ENCODE results near the gene EVL. TPM values are rescaled to one million over a fixed set of nuclear protein-coding genes. Genes with fewer than 3 reads are reported as not detected.

The EVL gene
- total and polyA plus RNA-seq, 8 donors: 23.0 to 68.4 (median 41.3) TPM

DNA sequence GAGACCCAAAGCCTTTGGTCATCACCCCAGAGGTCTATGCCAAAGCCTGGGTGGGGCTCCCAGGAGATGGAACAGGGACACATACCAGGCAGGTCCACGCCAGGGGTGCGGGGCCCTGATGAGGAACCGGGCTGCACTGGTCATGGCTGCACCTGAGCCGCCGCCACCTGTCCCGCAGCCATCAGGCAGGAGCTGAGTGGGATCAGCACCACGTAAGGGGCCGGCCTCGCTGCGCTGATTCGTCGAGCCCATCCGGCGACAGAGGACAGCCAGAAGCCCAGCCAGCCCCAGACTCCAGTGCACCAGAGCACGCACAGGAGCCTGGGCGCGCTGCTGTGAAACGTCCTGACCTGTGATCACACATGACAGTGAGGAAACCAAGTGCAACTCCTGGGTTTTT lies 78.3 kb downstream of the EVL start:
- ATAC-seq: no peak
- H3K9me3 ChIP-seq: no peaks in the 10 kb centered on the region
- H3K4me3 ChIP-seq: no peak overlapping the region
- no peak for DNase-seq
- H3K27ac ChIP-seq: peak overlapping the region in 2 of 4 donors; percentile 40 to 61
- peaks cover 8 to 14% (median 10%) of the 10 kb centered on the region in 3 donors for H3K4me1 ChIP-seq
- H3K27me3 ChIP-seq: no peaks in the 10 kb centered on the region
- H3K36me3 ChIP-seq: no peaks in the 10 kb centered on the region
- TF ChIP-seq, protein P1, sequence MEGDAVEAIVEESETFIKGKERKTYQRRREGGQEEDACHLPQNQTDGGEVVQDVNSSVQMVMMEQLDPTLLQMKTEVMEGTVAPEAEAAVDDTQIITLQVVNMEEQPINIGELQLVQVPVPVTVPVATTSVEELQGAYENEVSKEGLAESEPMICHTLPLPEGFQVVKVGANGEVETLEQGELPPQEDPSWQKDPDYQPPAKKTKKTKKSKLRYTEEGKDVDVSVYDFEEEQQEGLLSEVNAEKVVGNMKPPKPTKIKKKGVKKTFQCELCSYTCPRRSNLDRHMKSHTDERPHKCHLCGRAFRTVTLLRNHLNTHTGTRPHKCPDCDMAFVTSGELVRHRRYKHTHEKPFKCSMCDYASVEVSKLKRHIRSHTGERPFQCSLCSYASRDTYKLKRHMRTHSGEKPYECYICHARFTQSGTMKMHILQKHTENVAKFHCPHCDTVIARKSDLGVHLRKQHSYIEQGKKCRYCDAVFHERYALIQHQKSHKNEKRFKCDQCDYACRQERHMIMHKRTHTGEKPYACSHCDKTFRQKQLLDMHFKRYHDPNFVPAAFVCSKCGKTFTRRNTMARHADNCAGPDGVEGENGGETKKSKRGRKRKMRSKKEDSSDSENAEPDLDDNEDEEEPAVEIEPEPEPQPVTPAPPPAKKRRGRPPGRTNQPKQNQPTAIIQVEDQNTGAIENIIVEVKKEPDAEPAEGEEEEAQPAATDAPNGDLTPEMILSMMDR (IDR thresholded peaks at IDR 0.05): no peak
- intact Hi-C loops (cut with DNase I): no loop called here
- 96 to 97% methylated on average over 18 of the region's 18 CpGs for WGBS, 2 donors
- FAIRE-seq: no peak

DNA sequence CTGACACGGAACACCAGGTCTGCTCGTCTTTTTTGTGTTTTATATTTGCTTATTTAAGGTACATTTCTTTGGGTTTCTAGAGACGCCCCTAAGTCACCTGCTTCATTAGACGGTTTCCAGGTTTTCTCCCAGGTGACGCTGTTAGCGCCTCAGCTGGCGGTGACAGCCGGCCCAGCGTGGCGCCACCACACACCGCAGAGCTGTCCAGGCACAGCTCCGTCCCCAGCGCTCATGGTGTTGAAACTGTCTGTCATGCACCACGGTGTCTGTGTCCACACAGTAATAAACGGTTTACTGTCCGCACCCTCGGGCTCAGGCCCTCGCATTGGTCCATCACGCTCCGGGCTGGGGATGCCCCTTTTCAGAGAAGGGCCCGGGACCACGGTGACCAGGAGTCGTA lies 78.7 kb downstream of the EVL start:
- ATAC-seq (no peak), FAIRE-seq (no peak), DNase-seq (peak in 1 of 6 donors; percentile 57)
- H3K4me3 ChIP-seq: no peak overlapping the region
- intact Hi-C loops (cut with DNase I): no loop called here
- TF ChIP-seq, protein P1 (IDR thresholded peaks at IDR 0.05): no peak
- H3K27me3 ChIP-seq: no peaks in the 10 kb centered on the region
- H3K27ac ChIP-seq: no peak overlapping the region
- peaks cover 8 to 14% (median 10%) of the 10 kb centered on the region in 3 donors for H3K4me1 ChIP-seq
- no peaks in the 10 kb centered on the region for H3K36me3 ChIP-seq
- 93 to 95% methylated on average over 23 of the region's 23 CpGs for WGBS, 2 donors
- no peaks in the 10 kb centered on the region for H3K9me3 ChIP-seq

DNA sequence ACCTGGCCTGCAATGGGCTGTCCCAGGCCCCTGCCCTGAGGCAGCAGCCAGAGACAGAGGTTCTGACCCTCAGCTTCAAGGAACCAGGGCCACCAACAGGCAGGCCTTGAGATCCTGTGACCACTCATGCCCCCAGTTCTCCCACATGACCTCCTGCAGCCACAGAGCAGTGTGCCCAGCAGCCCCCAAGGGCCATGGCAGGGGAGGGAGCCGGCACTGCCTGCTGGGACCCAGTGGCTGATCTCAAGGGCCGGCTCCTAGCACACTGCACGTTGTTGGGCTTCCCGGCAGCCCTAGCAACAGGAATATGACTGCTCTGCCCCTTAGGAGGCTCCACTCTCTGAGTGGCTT lies 79.4 kb downstream of the EVL start:
- no peak overlapping the region for H3K27ac ChIP-seq

DNA sequence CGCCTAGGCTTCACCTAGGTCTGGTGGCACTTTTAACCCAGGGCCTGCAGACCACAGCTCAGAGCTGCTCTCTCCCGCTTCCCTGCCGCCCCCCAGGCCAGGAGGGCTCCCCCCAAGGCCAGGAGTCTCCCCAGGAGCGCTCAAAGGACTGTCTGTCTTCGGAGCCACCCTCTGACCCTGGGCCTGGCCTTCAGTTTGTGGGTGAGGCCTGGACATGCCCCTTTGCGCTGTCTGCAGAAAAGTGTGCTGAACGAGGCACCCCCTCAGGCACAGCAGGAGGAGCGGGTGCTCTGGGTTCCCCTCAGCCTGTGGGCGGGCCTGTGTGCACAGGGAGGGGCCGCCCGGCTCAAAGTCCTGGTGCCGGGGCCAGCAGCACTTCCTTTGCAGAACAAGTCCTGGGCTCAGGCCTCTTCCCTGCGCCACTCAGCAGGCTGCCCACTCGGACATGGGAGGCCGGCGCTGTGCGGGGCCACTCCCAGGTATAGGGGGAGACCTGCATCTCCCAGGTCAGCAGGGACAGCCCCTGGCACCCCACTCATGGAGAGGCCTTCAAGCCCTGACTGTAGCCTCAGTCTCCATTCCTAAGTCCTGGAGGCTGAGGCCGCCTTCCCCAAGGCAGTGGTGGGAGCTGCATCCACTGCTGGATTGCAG lies 79.9 kb downstream of the EVL start:
- Histone ChIP-seq H3K27me3 (no peaks in the 10 kb centered on the region), H3K36me3 (no peaks in the 10 kb centered on the region), H3K4me3 (no peak overlapping the region), H3K27ac (no peak overlapping the region), H3K9me3 (no peaks in the 10 kb centered on the region), H3K4me1 (peaks cover 10 to 14% (median 11%) of the 10 kb centered on the region in 3 donors)
- WGBS, 2 donors: 84 to 91% methylated on average over 17 to 18 of the region's 18 CpGs
- DNase-seq (peak in 1 of 6 donors; percentile 68), FAIRE-seq (no peak), ATAC-seq (peak in 2 of 4 donors; percentile 6 to 22)
- intact Hi-C loops (cut with DNase I): no loop called here
- TF ChIP-seq, protein P1 (IDR thresholded peaks at IDR 0.05): no peak

More for the DNA sequence above, 79.4 kb downstream of the EVL start:
- no peaks in the 10 kb centered on the region for H3K36me3 ChIP-seq
- FAIRE-seq (no peak), DNase-seq (no peak), ATAC-seq (no peak)
- intact Hi-C loops (cut with DNase I): no loop called here
- TF ChIP-seq, protein P1 (IDR thresholded peaks at IDR 0.05): no peak
- H3K4me1 ChIP-seq: peaks cover 8 to 14% (median 10%) of the 10 kb centered on the region in 3 donors
- no peaks in the 10 kb centered on the region for H3K27me3 ChIP-seq
- no peak overlapping the region for H3K4me3 ChIP-seq
- H3K9me3 ChIP-seq: no peaks in the 10 kb centered on the region
- 67 to 81% methylated on average over 4 of the region's 4 CpGs for WGBS, 2 donors
